Kidney (tissue), 14 donors: Measurements from ENCODE around the gene FHAD1. TPM values are rescaled to one million over a fixed set of nuclear protein-coding genes. Genes with fewer than 3 reads are reported as not detected.

ENCODE experiments used
- DNase-seq, 5 donors: peaks; one replicate each; pipeline ENCODE4 v3.0.0-alpha.2; 2013 to 2020
- FAIRE-seq: peaks from 2 replicates; lab custom pipeline; 2012; peaks lifted over from hg19 to GRCh38; lab: Jason Lieb, UNC
- H3K27ac ChIP-seq, 2 donors: one replicate each; pipeline ENCODE4 v1.7.0; 2013; ENCODE audit warnings: low read depth in 2 of 2, low read length in 2 of 2, inconsistent platforms in 1 of 2
- H3K27me3 ChIP-seq: one replicate; pipeline ENCODE4 v1.7.1; 2013; ENCODE audit warnings: low read length, inconsistent platforms; ENCODE audit not compliant: control insufficient read depth, insufficient read depth
- H3K36me3 ChIP-seq, 3 donors: one replicate each; pipeline versions ENCODE4 v1.7.0 to v1.7.1; 2013; ENCODE audit warnings: low read length in 3 of 3, control low read depth in 1 of 3, inconsistent platforms in 1 of 3; ENCODE audit not compliant: insufficient read depth in 3 of 3, control insufficient read depth in 2 of 3
- H3K4me1 ChIP-seq, 3 donors: one replicate each; pipeline versions ENCODE4 v1.7.0 to v1.7.1; 2013; ENCODE audit warnings: low read length in 3 of 3, inconsistent platforms in 1 of 3, low read depth in 1 of 3; ENCODE audit not compliant: control insufficient read depth in 2 of 3, insufficient read depth in 2 of 3
- H3K4me3 ChIP-seq, 3 donors: one replicate each; pipeline versions ENCODE4 v1.7.0 to v1.8.1; 2013; ENCODE audit warnings: low read length in 3 of 3, control low read depth in 1 of 3, inconsistent platforms in 1 of 3
- H3K9ac ChIP-seq, 3 donors: one replicate each; pipeline versions ENCODE4 v1.7.0 to v1.7.1; 2013; ENCODE audit warnings: low read length in 3 of 3, control low read depth in 1 of 3, inconsistent platforms in 1 of 3
- H3K9me3 ChIP-seq, 3 donors: one replicate each; pipeline versions ENCODE4 v1.7.0 to v1.7.1; 2013; ENCODE audit warnings: low read length in 3 of 3, control low read depth in 1 of 3, inconsistent platforms in 1 of 3; ENCODE audit not compliant: control insufficient read depth in 2 of 3, insufficient read depth in 1 of 3
- intact Hi-C: fragments of 100-400 bp; cut with DNase I; formaldehyde crosslinking; loops from one replicate; pipeline ENCODE4 v1.11.1; 2022
- polyA plus RNA-seq: library from polyadenylated mRNA; stranded (reverse); fragments of 350-450 nt; fragmentation: Illumina TruSeq; extraction: RNeasy Lipid Tissue Mini Kit (QIAGEN cat#74804); gene quantifications from one replicate; pipeline ENCODE4 v1.2.3, GENCODE V29; 2014; ENCODE audit warnings: low read depth, low replicate concordance; ENCODE audit not compliant: insufficient read depth
- total RNA-seq: library from RNA; stranded (reverse); fragmentation: NEBNext Ultra II Directional; extraction: Animal tissue kit (Norgen Biotek cat#: 25700); gene quantifications from one replicate; pipeline ENCODE4 v1.2.1, GENCODE V29; 2021
- TF ChIP-seq, protein P1 (sequence below): IDR thresholded peaks from 3 replicates; pipeline ENCODE4 v1.5.1; 2012; ENCODE audit warnings: mild to moderate bottlenecking, moderate library complexity, borderline replicate concordance; ENCODE audit not compliant: insufficient read depth; ENCODE audit errors: extremely low read depth
- donor health status: control.
- donor health status: control.
- donor health status: control.
- donor health status: control.
- donor health status: control.
- donor health status: DM: yes; HTN: yes; CAD: no.
- donor health status: Normal renal cell carcinoma (clear cell type).

The FHAD1 gene
- total and polyA plus RNA-seq, 2 donors from 2014 or later, result 0.84 to 4.2 TPM

DNA sequence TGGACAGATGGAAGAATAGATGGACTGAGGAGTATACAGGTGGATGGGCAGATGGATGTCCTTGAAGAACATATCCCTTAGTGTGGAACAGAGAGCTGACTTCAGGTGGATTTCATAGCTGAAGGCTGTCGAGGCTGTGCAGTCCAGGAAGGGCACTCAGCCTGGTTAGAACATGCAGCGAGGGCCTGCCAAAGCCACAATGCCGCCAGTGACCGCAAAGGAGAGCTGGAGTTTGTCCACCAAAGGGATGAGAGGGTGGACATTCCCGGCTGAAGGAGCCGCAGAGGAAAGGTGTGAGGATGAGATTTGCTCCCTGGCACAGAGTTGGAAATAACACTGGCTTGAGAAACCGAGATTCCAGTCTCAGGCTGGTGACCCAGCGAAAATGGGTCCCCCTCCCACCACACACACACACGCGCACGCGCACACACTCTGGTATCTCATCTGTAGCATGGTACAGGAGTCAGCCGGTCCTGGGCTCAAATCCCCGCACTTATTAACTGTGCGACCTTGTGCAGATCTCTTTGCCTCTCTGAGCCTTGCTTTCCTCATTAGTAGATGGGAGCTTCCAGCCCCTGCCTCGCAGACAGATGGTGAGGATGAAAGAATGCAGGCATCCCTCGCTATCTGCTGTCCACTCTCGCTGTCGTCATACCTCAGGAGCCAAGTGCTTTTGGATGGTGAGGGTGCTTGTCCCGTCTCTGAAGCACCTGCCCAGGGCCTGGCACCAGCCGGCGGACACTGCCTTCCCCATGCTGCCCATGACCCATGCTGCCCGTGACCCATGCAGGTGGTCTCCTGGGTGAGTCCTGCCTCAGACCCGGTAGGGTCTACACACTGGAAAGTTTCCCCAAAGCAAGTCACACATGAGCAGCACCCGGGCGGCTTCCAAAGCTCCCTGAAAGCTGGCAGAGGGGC is 135.8 kb downstream of the FHAD1 start:
- no peak overlapping the region for H3K27ac ChIP-seq
- TF ChIP-seq, protein P1, sequence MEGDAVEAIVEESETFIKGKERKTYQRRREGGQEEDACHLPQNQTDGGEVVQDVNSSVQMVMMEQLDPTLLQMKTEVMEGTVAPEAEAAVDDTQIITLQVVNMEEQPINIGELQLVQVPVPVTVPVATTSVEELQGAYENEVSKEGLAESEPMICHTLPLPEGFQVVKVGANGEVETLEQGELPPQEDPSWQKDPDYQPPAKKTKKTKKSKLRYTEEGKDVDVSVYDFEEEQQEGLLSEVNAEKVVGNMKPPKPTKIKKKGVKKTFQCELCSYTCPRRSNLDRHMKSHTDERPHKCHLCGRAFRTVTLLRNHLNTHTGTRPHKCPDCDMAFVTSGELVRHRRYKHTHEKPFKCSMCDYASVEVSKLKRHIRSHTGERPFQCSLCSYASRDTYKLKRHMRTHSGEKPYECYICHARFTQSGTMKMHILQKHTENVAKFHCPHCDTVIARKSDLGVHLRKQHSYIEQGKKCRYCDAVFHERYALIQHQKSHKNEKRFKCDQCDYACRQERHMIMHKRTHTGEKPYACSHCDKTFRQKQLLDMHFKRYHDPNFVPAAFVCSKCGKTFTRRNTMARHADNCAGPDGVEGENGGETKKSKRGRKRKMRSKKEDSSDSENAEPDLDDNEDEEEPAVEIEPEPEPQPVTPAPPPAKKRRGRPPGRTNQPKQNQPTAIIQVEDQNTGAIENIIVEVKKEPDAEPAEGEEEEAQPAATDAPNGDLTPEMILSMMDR, result no peak
- FAIRE-seq (no peak), DNase-seq (no peak)
- no peaks in the 10 kb centered on the region for H3K36me3 ChIP-seq
- H3K9me3 ChIP-seq, result no peaks in the 10 kb centered on the region
- H3K4me3 ChIP-seq, result no peak overlapping the region
- intact Hi-C loops, result no loop called here
- H3K27me3 ChIP-seq, result no peaks in the 10 kb centered on the region
- no peaks in the 10 kb centered on the region for H3K4me1 ChIP-seq
- no peak overlapping the region for H3K9ac ChIP-seq

DNA sequence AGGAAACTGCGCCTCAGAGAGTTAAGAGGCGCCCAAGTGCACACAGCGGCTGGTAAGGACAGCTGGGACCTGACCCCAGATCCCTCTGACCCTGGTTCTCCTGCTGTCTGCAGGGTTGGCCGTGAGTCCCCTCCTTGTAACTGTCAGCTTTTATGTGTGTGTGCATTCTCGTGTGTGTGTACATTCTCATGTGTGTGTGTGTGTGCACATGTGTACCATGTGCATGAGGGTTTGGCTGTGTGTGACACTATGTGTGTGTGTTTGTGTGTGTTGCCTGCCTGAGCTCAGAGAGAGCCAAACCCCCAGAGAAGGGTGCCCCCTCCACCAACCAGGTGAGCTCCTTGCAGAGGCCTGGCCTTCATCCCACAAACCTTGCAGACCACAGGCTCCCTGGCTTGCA is 136.8 kb downstream of the FHAD1 start:
- Histone ChIP-seq H3K9me3 (no peaks in the 10 kb centered on the region), H3K27ac (no peak overlapping the region), H3K4me3 (no peak overlapping the region), H3K9ac (no peak overlapping the region), H3K27me3 (no peaks in the 10 kb centered on the region), H3K36me3 (no peaks in the 10 kb centered on the region), H3K4me1 (no peaks in the 10 kb centered on the region)
- intact Hi-C loops, result no loop called here
- FAIRE-seq (no peak), DNase-seq (no peak)
- TF ChIP-seq, protein P1, result no peak

DNA sequence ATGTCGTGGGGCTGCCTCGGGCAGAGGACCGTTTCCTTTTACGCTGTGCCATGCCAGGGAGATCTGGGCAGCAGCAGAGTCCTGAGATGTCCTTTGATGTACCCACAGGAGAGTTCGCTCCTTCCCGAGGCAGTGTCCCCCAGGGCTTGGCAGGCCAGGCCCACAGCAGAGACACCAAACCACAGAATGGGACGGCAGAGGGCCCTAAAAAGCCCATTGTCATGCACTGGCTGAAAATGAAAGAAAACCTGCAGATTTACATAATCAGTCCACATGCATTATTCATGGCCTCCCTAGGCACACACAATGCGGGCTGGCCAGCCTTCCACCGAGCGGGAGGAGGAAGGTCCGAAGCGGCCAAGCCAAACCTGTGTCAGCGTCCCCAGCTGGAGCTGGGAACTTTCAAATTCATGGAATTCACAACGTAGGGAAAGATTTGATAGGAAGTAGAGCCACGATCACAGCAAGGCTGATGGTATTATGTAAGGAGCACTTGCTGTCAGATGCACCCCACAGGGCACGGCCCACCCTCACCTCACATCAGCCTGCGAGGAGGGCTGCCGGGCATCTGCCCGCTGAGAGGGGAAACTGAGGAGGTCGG is 137.4 kb downstream of the FHAD1 start:
- FAIRE-seq (no peak), DNase-seq (peak in 1 of 5 donors; percentile 29)
- intact Hi-C loops, result no loop called here
- peak overlapping the region in 1 of 3 donors; percentile 7 for H3K4me3 ChIP-seq
- TF ChIP-seq, protein P1, result no peak
- no peak overlapping the region for H3K9ac ChIP-seq
- no peaks in the 10 kb centered on the region for H3K27me3 ChIP-seq
- no peaks in the 10 kb centered on the region for H3K9me3 ChIP-seq
- no peaks in the 10 kb centered on the region for H3K36me3 ChIP-seq
- H3K4me1 ChIP-seq, result no peaks in the 10 kb centered on the region
- no peak overlapping the region for H3K27ac ChIP-seq
